Keratinocyte (primary cell): ENCODE data around the gene KCNJ13. TPM values are rescaled to one million over a fixed set of nuclear protein-coding genes. Genes with fewer than 3 reads are reported as not detected.

ENCODE experiments used
- DNase-seq: peaks from one replicate; pipeline ENCODE4 v3.0.0-alpha.2; 2011; ENCODE audit warnings: low read depth, missing footprints, low spot score
- FAIRE-seq: peaks from 2 replicates; lab custom pipeline; 2011; peaks lifted over from hg19 to GRCh38; lab: Jason Lieb, UNC
- H2AFZ ChIP-seq: 2 replicates; pipeline ENCODE4 v1.6.0; 2012; ENCODE audit warnings: low read length, control low read depth, inconsistent platforms; ENCODE audit not compliant: control insufficient read depth
- H3K27ac ChIP-seq: 2 replicates; pipeline ENCODE4 v1.5.1; 2011; ENCODE audit warnings: low read length; ENCODE audit not compliant: control insufficient read depth, insufficient read depth
- H3K27me3 ChIP-seq: 3 replicates; pipeline ENCODE4 v1.6.0; 2011; ENCODE audit warnings: low read length; ENCODE audit not compliant: control insufficient read depth, insufficient read depth; ENCODE audit errors: extremely low read depth
- H3K36me3 ChIP-seq, 2 experiments: 2 replicates in 1 of 2; 3 replicates in 1 of 2; pipeline ENCODE4 v1.5.1; 2011; ENCODE audit warnings: low read length in 2 of 2, mild to moderate bottlenecking in 1 of 2; ENCODE audit not compliant: control insufficient read depth in 2 of 2, insufficient read depth in 2 of 2; ENCODE audit errors: extremely low read depth in 1 of 2
- H3K4me1 ChIP-seq: 3 replicates; pipeline ENCODE4 v1.5.1; 2011; ENCODE audit warnings: low read length; ENCODE audit not compliant: control insufficient read depth, insufficient read depth; ENCODE audit errors: extremely low read depth
- H3K4me2 ChIP-seq: 3 replicates; pipeline ENCODE4 v1.6.0; 2011; ENCODE audit warnings: low read depth, low read length; ENCODE audit not compliant: control insufficient read depth, insufficient read depth; ENCODE audit errors: extremely low read depth
- H3K4me3 ChIP-seq, 3 experiments: fragments of 200-600 bp in 1 of 3; sonication (generic) in 1 of 3; 2 replicates in 2 of 3; 3 replicates in 1 of 3; pipeline ENCODE4 v1.5.1; 2011 to 2016; ENCODE audit warnings: low read length in 3 of 3, mild to moderate bottlenecking in 3 of 3, control low read depth in 2 of 3, inconsistent platforms in 1 of 3, low read depth in 1 of 3, mixed read lengths in 1 of 3, mixed run types in 1 of 3, moderate library complexity in 1 of 3; ENCODE audit not compliant: control insufficient read depth in 2 of 3, insufficient read depth in 2 of 3; ENCODE audit errors: extremely low read depth in 1 of 3
- H3K79me2 ChIP-seq: 2 replicates; pipeline ENCODE4 v1.6.0; 2012; ENCODE audit warnings: low read length; ENCODE audit not compliant: control insufficient read depth, insufficient read depth
- H3K9ac ChIP-seq: 3 replicates; pipeline ENCODE4 v1.6.0; 2011; ENCODE audit warnings: low read length; ENCODE audit not compliant: control insufficient read depth, insufficient read depth; ENCODE audit errors: extremely low read depth
- H3K9me1 ChIP-seq: 3 replicates; pipeline ENCODE4 v1.6.0; 2011; ENCODE audit warnings: low read length; ENCODE audit not compliant: control insufficient read depth, insufficient read depth; ENCODE audit errors: extremely low read depth
- H3K9me3 ChIP-seq: 2 replicates; pipeline ENCODE4 v1.5.1; 2012; ENCODE audit warnings: low read depth, low read length; ENCODE audit not compliant: control insufficient read depth
- H4K20me1 ChIP-seq: 3 replicates; pipeline ENCODE4 v1.6.0; 2011; ENCODE audit warnings: low read length; ENCODE audit not compliant: control insufficient read depth, insufficient read depth; ENCODE audit errors: extremely low read depth
- EZH2 ChIP-seq: IDR thresholded peaks from one replicate; pipeline ENCODE4 v1.6.1; 2012; ENCODE audit warnings: inconsistent platforms, mild to moderate bottlenecking, low read length, moderate library complexity
- dilution Hi-C: fragments of 300-500 bp; cut with MboI; formaldehyde crosslinking; loops from one replicate; pipeline ENCODE4 v1.7.0; 2020; ENCODE audit warnings: low sequenced_read_pairs; ENCODE audit not compliant: extremely low pct_ligation_motif_present
- polyA plus RNA-seq, 5 experiments: library from polyadenylated mRNA; depleted of rRNA in 3 of 5; stranded (reverse) in 3 of 5; stranded (forward) in 1 of 5; unstranded in 1 of 5; fragments of >200 nt; gene quantifications; 1 replicate in 1 of 5; 2 replicates in 3 of 5; 3 replicates in 1 of 5; pipeline versions ENCODE4 v1.2.1 to v1.2.3, GENCODE V29; 2011 to 2012; ENCODE audit warnings: missing spikeins in 2 of 5, low read depth in 1 of 5, low replicate concordance in 1 of 5
- TF ChIP-seq, protein P1 (sequence below), 3 experiments: IDR thresholded peaks in 1 of 3; conservative IDR thresholded peaks in 1 of 3; optimal IDR thresholded peaks in 1 of 3; 2 replicates in 2 of 3; 3 replicates in 1 of 3; pipeline versions ENCODE3 to v1.5.1; 2011; ENCODE audit warnings: low read length in 3 of 3, mild to moderate bottlenecking in 3 of 3, moderate library complexity in 2 of 3, control low read depth in 1 of 3, inconsistent platforms in 1 of 3; ENCODE audit not compliant: insufficient read depth in 2 of 3; ENCODE audit errors: extremely low read depth in 1 of 3

KCNJ13 gene
- polyA plus RNA-seq, 1 donor (not counting 4 experiments of a cell fraction or from before 2014, with no cell fraction given) = not detected

DNA sequence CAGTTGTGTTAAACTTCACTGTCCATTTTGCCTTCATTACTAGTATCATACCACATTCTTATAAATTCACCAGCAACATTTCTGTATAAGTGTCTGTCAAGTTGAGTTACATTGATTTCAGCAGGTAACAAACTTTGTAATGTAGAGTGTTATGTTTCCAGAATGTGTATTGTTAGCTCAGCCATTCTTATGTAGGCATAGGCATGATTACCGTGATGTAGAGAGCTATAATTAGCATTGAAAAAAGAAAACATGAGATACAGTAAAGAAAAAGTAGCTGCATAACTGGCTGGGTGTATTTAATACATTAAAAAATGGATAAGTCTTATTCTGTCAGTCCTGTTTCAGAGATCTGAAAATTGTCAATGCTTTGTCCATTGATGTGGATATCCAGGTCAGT is 8.5 kb downstream of the KCNJ13 start:
- Histone ChIP-seq H3K27ac (no peak overlapping the region), H3K27me3 (no peaks in the 10 kb centered on the region), H3K4me1 (no peaks in the 10 kb centered on the region), H3K36me3 (peaks cover 17 to 23% of the 10 kb centered on the region in 2 experiments), H3K79me2 (no peaks in the 10 kb centered on the region), H3K4me3 (no peak overlapping the region), H3K9me3 (no peaks in the 10 kb centered on the region), H4K20me1 (no peaks in the 10 kb centered on the region), H3K9me1 (no peaks in the 10 kb centered on the region), H3K4me2 (no peak overlapping the region), H2AFZ (no peak overlapping the region), H3K9ac (no peak overlapping the region)
- no peak for TF ChIP-seq EZH2
- TF ChIP-seq, protein P1, sequence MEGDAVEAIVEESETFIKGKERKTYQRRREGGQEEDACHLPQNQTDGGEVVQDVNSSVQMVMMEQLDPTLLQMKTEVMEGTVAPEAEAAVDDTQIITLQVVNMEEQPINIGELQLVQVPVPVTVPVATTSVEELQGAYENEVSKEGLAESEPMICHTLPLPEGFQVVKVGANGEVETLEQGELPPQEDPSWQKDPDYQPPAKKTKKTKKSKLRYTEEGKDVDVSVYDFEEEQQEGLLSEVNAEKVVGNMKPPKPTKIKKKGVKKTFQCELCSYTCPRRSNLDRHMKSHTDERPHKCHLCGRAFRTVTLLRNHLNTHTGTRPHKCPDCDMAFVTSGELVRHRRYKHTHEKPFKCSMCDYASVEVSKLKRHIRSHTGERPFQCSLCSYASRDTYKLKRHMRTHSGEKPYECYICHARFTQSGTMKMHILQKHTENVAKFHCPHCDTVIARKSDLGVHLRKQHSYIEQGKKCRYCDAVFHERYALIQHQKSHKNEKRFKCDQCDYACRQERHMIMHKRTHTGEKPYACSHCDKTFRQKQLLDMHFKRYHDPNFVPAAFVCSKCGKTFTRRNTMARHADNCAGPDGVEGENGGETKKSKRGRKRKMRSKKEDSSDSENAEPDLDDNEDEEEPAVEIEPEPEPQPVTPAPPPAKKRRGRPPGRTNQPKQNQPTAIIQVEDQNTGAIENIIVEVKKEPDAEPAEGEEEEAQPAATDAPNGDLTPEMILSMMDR (optimal IDR thresholded peaks at IDR 0.05 in 1 of 3, IDR thresholded peaks at IDR 0.05 in 1 of 3, conservative IDR thresholded peaks at IDR 0.05 in 1 of 3; ENCODE audit: extremely low read depth in 1 of 3, insufficient read depth in 2 of 3, low read length in 3 of 3) = no peak
- dilution Hi-C loops = no loop called here
- no peak for DNase-seq
- FAIRE-seq = peak; percentile 63

DNA sequence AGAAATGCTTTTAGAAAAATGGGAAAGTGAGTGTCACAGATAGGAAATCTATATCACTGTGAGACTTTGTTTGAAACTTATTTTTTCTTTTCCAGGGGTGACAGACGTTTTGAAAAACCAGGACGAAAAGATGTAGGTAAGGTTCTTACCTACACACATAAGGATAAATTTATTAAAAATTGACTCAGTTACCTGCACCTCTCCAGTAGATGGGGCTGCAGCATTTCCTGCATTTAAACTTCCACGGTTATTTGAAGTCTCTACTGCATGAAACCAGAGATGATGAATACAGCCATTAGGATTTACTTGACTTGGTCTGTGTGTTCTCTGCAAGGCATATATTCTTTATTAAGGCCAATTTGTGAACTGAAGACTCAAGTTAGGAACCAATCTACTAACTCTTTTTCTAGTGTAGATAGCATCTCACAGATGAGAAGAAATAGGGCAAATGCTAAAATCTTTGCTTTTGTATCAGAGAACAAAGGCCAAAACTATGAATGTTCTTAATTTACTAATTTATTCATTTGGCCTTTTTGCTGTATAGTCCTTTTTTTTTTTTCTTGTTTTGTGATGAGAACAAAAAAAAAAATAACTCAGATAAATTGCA is 15.0 kb downstream of the KCNJ13 start:
- Histone ChIP-seq H3K9me3 (no peaks in the 10 kb centered on the region), H3K79me2 (no peaks in the 10 kb centered on the region), H3K27me3 (no peaks in the 10 kb centered on the region), H3K9me1 (no peaks in the 10 kb centered on the region), H3K4me3 (no peak overlapping the region), H3K4me1 (no peaks in the 10 kb centered on the region), H3K9ac (no peak overlapping the region), H3K36me3 (peaks cover 7 to 10% of the 10 kb centered on the region in 2 experiments), H2AFZ (no peak overlapping the region), H4K20me1 (no peaks in the 10 kb centered on the region), H3K27ac (no peak overlapping the region), H3K4me2 (no peak overlapping the region)
- FAIRE-seq = no peak
- no peak for DNase-seq
- dilution Hi-C loops = no loop called here
- TF ChIP-seq, protein P1 (optimal IDR thresholded peaks at IDR 0.05 in 1 of 3, IDR thresholded peaks at IDR 0.05 in 1 of 3, conservative IDR thresholded peaks at IDR 0.05 in 1 of 3; ENCODE audit: extremely low read depth in 1 of 3, insufficient read depth in 2 of 3, low read length in 3 of 3) = peak; percentile 15 to 61 (median 46)
- TF ChIP-seq EZH2 = no peak
